Islet of Langerhans (tissue), 1 donor: ENCODE data around the gene MMP15.
"Not testable (repeated sequence)": the region's sequence is repeated elsewhere in the genome, so short reads cannot be mapped to it uniquely, and the experiment has no call there.

Experiments
- FAIRE-seq: peaks from one replicate; lab custom pipeline; 2011; peaks lifted over from hg19 to GRCh38; lab: Jason Lieb, UNC

The MMP15 gene

DNA sequence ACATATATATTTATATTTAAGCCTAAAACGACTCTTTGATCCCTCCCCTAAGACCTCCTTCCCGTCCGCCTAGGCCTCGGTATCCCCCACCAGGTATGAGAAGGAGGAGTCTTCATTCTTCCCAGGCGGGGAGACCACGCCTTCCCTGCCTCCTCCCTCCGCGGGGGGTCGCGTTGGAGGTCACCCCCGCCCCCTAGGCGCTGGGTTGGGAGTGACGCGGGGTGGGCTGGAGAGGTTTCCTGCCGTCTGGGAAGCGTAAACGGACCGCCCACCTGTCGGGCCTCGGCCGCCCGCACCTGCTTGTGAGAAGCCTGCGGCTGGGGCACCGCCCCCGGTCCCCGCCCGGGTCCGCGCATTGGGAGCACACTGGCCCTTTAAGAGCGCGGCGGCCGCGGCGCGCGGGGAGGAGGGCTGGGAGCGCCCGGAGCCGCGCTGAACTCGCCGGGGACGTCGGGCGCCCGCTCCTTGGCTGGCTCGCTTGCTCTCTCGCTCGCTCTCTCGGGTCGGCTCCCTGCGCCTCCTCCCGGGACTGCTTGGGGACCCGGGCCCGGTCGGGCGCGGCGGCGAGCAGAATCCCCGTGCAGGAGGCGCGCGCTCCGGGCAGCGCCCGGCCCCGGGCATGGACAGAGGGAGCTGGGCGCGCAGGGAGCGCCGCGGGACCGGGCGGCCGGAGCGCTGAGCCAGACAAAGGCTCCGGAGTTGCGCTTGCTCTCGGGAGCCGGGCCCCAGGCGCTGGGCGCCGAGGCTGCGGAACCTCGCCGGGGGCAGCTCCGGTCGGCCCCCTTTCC lies at the start of gene MMP15:
Gene MMP15, plus strand, starts transcription at position 404 of the 788 bp plus-strand sequence. CDS start 597 bp downstream, outside the sequence.
- FAIRE-seq: no peak

DNA sequence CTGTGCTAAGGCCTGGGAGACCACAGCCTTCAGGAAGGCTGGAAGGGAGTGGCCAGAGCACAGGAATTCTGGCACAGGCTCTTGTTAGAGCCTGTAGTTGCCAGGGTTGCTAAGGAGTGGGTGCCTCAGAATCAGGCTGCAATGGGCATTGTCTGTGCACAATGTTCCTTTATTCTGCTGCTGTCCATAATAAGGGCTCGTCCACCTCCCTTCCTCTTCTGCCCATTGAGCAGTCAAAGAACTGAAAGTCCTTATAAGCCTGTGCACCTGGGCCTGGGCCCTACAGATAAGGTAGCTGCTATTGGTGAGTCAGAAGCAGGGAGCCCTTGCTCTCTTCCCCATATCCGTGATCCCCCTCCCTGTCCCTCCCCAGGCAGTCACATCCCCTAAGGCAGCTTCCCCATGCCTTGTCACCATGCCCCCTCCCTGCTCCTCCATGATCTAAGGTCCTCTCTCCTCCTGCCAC lies 49.2 kb upstream of the MMP15 start:
- no peak for FAIRE-seq

DNA sequence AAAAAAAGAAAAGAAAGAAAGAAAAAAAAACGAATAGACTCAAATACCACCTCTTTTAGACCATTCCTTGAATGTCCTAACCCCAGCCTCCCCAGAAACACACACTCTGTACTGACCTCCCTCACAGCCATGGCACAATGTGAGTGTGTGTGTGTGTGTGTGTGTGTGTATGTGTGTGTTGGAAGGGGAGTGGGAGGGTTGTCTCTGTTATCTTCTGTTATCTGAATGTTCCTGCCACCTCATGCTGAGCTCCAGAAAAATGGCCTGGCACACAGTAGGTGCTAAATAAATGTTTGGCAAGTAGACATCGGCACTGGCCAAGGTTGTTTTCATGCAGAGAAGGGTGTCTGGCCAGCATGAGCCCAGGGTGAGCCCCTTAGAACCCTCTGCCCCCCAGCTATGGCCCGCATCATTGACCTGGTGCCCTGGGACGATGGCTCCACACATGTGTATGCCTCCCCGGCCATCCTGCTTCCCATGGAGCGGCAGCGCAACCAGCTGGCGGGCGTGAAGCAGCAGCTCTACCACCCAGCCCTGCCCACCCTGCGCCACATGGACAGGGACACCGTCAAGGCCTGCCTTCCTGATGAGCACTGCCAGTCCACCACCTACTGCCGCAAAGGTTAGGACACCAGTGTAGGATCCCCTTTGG lies 48.0 kb upstream of the MMP15 start:
- FAIRE-seq: no peak

DNA sequence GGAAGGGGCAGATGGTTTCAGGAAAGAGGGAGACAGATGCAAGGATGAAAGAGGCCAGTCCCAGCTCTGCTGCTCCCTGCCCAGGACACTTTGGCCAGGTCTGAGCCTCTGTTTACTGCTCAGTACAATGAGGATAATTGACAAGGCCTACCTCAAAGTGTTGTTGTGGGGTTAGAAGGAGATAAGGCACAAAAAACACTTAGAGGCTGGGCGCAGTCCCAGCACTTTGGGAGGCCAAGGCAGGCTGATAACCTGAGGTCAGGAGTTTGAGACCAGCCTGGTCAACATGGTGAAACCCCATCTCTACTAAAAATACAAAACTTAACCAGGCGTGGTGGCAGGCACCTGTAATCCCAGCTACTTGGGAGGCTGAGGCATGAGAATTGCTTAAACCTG lies 47.5 kb upstream of the MMP15 start:
- FAIRE-seq: not testable (repeated sequence)

DNA sequence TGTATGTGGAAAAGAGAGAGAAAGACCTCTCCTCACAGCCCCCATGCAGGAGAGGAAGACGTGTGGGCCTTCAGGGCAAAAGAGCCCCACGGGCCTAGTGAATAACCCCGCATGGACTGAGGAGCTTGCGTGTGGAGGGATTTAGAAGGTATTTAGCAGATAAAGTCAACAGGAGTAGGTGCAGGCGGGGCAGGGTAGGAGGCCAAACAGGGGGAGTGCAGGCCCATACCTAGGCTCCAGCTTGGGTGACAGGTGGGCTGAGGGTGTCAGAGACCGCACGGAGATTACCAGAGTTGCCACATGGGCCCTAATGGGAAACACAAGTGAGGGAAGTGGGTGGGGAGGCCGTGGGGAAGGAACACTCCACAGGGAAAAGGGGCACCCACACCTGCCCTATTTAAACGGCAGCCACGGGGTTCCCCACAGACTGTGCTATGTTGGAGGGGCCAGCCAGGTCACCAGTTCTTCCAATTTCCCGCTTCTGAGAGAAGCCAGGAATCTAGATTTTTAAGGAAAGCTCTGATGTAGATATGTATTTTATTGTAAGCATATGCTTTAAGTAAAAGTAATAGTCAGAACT lies 46.5 kb upstream of the MMP15 start:
- FAIRE-seq: no peak

DNA sequence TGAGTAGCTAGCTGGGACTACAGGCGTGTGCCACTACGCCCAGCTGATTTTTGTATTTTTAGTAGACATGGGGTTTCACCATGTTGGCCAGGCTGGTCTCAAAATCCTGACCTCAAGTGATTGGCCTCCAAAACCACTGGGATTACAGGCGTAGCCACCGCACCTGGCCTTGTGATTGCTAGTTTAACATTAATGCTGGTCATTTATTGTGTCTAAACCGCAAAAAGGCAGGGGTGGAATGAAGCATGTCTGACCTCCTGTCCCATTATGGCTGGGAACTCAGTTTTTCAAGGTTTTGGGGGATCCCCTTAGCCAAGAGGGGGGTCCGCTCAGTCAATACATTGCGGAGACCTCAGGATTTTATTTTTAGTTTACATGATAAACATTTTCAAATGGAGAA lies 43.9 kb upstream of the MMP15 start:
- FAIRE-seq: no peak

DNA sequence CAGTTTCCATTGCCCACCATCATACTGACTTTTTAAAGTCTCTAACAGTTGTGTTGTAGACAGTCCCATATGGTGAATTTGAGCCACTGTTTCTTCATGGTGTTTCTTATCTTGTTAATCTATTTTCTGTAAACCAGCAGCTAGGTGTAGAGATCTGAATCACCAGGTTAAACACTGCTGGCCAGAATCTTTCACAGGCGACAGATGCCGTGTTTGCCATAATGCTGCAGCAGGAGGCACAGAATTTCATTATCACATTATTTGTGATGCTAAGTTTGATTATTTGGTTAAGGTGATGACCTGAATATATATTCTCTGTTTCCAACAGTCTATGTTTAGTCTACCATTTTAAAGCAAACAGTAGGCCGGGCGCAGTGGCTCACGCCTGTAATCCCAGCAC lies 43.2 kb upstream of the MMP15 start:
- FAIRE-seq: no peak

DNA sequence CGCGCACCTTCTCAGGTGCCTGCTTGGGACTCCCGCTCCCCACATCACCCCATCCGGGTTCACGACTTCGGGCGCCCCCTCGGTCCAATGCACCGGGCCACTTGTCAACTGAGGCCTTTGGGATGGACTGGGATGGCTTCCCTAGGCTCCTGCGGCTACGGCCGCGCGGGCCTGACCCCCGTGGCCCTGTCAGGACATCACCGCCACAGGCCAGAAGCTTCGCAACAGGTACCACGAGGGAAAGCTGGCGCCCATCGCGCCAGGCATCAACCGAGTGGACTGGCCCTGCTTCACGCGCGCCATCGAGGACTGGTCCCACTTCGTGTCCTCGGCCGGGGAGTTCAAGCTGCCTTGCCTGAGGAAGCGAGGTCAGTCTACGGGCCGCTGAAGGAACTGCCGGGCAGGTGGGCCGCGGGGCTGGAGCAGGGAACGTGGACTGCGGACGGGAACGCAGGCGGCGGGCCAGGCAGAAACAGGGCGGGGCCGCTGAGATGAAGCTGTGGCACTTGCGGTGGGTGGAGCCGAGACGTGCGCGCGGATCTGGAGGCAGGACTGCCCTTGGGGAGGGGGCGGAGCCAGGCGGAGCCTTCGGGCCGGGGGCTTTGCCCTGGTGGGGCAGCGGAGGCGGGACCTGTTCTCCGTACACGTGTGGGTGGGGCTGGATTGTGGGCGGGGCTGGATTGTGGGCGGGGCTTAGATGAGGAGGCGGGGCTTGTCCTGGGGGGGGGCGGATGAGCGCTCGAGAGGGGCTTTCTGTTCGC lies 40.9 kb upstream of the MMP15 start:
- no peak for FAIRE-seq

DNA sequence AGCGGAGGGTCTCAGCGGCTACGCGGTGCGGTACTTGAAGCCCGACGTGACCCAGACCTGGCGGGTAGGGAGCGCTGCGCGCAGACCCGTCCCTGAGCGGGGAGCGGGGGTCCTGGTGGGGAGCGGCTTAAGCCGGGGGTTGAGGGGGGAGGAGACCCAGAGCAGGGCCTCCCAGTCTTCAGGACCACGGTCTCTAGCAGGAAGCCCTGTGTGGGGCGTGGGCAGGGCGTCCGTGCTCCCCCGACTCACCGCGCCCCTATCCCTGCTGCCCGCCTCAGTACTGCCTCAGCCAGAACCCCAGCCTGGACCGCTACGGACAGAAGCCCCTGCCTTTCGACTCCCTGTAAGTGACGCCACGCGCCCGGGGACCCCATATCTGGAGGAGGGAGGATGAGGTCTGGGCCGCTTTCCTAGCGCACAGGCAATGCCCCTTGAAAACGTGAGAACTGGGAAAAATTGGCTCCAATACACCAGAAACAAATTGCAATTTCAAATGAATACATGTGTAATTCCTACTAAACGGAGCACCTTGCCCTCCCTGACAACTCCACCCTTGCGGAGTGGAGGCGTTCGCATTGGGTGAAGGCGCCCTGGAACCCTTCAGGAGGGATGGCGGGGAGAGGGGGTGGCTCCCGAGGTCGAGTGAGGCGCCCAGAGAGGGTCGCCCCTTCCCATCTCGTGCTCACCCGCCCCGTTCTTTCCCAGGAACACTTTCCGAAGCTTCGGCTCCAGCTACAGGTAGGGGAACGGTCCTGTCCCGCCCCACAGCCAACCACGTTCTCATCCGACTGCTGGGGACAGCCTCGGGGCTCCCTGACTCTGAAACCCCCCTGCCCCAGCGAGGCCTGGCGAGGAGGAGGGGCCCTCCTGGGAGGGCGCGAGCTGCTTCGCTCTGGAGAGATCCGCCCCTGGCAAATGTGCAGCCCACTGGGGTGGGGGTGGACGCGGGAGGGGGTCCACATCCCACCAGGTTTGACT lies 40.1 kb upstream of the MMP15 start:
- FAIRE-seq: no peak

DNA sequence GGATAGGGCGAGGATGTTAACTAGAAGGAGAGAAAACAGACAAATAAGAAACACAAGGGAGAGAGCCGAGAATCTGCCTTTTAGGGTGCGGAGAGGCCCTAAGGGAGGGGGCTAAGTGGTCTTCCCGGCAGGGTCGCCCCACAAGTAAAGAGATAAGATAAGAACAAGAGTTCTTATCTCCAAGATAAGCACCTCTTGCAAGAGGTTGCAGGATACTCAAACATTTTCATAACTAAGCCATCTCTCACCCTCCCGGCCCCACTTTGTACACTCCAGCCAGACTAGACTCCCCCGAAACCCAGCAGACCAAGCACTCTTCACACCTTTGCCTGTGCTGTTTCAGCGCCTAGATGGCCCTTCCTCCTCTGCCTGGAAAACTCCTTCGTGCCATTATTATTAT lies 39.4 kb upstream of the MMP15 start:
- no peak for FAIRE-seq

DNA sequence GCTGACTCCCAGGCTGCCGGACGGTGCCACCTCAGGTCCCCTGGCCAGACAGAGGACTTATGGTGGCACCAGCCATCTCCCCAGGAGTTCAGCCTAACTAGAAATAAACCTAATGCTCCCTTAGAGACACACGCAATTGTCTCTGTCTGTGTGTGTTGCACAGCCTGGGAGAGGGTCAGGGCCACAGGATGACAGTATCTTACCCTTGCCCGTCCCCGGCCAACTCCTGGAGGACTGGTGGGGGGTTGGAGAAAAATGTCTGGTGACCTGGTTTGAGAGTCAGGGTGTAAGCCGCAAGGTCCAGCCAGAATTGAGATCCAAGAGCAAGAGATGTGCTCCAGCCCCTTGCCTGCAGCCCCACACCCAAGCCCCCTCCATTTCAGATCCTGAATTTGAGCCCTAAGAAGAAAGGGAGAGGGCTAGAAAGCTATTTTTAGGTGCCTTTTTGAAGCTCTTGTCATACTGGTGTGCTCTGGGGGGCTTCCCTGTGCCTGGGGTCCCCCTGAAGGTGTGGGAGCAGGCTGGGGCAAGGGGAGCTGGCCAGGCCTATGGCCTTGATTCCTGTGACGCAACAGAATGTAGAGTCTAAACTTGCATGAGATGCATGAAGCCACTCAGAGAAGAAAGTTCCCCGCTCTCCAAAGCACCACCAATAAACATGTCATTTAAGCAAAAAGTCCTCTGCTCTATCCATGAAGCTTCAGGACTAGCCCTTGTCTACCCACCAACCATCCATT lies 37.9 kb upstream of the MMP15 start:
- FAIRE-seq: no peak

DNA sequence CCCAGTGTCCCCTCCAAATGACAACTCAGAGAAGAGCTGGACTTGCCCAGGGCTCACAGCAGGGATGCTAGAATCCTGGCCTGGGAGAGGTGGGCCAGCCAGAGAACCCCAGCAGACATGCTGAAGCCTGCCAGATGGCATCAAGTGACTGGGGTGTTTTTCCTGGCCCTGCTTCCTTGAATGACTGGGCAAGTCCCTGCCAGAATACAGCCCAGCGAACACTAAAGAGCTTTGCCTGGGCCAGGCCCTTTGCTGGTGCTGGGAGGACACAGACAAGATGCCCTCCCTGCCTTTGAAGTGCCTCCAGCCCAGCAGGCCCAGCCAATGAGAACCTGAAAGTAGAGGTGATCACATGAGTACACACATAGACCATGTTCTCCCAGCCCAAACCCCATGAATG lies 36.6 kb upstream of the MMP15 start:
- no peak for FAIRE-seq

DNA sequence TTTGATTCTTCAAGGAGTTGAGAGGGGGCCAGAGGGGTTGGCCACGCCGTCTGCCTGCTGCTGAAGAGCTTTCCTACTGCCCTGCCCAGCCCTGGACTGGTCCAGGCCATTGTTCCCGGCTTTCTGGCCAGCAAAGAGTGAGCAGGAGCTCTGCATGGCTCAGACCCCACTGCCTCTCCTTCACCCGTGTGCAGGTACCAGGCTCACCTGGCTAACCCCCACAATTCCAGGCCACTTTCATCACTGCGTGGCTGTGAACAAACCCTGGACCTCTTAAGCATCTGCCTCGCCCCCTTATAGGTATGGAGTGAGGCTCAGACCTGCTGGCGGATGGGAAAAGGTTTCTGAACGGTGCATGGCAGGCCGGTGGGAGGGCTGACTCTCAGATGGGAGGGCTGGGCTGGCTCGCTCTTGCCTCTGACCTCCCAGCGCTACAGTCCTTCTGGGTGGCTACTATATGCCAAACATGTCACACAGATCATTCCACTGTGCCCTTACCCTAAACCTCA lies 33.9 kb upstream of the MMP15 start:
- no peak for FAIRE-seq

DNA sequence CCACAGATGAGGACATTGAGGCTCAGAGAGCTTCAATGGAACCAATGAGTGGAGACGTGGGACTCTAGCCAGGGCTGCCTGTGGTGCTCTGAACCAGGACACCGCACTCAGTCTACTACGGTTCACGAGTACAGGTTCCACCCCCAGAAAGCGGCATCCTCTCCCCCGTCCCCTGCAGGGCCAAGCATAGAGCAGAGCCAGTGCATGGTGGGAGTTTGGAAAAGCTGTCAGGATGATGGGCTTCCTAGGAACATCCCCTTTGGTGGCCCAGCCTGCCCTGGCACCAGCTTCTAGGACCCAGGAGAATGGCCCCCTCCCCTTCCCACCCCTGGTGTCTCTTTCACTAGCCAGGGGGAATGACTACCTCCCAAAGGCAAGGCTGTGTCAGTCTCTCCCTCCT lies 33.5 kb upstream of the MMP15 start:
- no peak for FAIRE-seq

DNA sequence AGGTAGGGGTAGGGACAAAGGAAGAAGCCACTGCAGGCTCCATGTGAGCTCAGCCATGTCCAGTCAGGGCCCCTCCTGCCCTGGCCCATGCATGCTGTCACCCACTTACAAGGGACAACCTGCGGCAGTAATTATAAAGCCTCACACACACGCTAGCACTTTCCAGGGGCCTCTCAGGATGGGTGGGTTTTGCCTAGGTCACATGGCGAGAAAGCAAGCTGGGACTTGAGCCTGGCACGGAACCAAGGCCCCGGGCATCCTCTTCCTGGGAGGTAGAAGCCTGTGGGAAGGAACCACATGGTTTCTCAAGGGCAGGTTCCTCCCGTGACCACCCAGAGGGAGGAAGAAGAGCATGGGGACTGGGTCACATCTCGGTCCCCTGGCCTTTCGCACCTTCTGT lies 32.1 kb upstream of the MMP15 start:
- no peak for FAIRE-seq

DNA sequence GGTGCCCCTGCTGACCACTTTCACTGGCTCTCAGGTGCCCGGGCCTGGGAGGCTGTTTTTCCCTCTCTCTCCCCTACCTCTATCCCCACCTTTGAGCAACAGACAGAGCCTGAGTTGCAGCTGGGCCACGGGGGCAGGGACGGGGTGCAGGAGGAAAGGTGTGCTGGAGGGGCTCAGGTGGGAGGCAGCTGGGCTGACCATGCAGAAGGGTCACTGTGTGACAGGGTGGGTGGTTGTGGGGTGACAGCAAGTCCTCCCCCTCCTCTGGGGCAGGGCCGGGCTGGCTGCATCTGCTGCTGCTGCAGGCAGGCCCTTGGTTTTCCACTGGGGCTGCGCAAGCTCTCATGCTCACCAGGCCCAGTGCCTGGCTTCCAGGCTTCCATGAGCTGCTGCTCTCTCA lies 31.7 kb upstream of the MMP15 start:
- FAIRE-seq: no peak

DNA sequence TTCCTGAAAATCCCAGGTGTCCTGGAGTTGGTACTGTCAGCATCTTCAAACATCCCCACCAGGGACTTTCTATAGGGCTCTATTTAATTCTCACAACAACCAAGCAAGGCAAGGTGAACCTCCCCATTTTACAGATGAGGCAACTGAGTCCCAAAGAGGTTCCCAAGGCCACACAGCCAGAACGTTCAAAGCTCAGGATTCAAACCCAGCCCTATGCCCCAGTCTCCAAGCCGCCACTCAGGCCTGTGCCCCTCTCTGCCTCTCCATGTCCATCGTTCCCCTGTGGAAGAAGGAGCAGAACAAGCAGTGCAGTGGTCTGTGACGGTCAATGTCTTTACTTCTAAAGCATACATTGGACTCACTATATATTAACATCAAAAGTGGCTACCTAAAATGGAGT lies 31.2 kb upstream of the MMP15 start:
- no peak for FAIRE-seq

DNA sequence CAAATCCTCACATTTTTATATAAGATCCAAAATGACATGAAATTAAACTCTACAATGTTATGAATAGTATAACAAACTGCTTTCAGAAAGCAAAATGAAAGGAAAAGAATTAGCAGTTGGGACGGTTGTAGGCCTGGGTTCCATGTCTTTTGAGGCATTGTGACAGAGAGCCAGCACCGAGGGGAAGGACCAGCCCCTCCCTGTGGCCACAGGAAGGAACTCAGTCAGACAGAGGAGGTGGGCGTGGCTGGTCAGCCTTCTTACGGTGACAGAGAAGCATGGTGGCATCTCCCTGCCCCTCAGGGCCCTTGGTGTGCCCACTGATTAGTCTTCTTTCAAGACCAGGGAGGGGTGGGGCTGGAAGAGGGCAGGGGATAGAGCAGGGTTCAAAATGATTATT lies 30.8 kb upstream of the MMP15 start:
- no peak for FAIRE-seq

DNA sequence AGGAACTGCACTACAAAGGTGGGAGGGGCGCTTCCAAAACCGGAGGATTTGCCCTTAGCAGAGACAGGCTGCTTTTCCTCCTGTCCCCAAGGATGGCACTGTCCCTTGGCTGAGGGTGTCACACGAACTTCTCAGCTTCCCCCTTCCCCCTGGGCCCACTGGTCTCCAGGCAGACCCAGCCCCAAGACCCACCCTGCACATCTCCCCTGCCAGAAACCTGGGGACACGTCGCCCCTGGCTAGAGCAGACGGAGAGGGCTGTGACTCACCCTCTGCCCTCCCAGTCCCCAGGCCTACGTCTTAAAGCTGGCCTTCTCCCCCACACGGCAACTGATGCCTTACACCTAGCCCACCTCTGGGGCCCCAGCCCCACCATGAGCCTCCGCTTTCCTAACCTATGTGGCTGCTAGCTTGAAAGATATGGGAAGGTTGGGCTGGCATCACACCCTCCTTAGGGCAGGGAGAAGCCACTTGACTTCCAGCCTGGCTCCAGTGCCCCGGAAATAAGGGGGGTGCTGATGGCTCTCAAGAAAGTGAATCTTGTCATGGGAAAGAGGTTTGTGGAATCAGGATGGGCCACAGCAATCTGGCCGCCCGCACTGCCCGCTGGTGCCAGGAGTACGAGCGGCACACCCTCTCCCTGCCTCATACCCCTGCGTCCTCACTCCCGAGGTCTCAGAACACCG lies 29.7 kb upstream of the MMP15 start:
- FAIRE-seq: no peak
